PC-9 (cell line): ENCODE measurements around the gene SUGCT. TPM values are rescaled to one million over a fixed set of nuclear protein-coding genes. Genes with fewer than 3 reads are reported as not detected.

Source experiments
- BruUV-seq: library from RNA; stranded (reverse); fragments of 400-500 nt; replicated peaks from 2 replicates; lab custom pipeline; 2021; lab: Mats Ljungman, UMichigan
- CTCF ChIA-PET: fragments of 300-600 bp; sonication (Branson Sonifier 250); formaldehyde crosslinking; loops from one replicate; lab custom pipeline; 2022; ENCODE audit warnings: antibody characterized with exemption; lab: Charles Lee
- POLR2A ChIA-PET: fragments of 300-600 bp; sonication (Branson Sonifier 250); formaldehyde crosslinking; loops from one replicate; lab custom pipeline; 2022; ENCODE audit warnings: antibody characterized with exemption; ENCODE audit not compliant: unreplicated experiment; lab: Charles Lee
- DNase-seq, 2 experiments: peaks; one replicate each; pipeline versions ENCODE4 v3.0.0 to v3.0.0-alpha.2; 2015 to 2022; ENCODE audit warnings: mixed read lengths in 1 of 2
- H2AFZ ChIP-seq: fragments of 200-600 bp; sonication (generic); 2 replicates; pipeline ENCODE4 v1.8.1; 2017; ENCODE audit warnings: antibody characterized with exemption
- H3F3A ChIP-seq: fragments of 200-600 bp; sonication (generic); 2 replicates; pipeline ENCODE4 v1.8.1; 2017; ENCODE audit warnings: antibody characterized with exemption, mild to moderate bottlenecking, low read depth; ENCODE audit not compliant: insufficient read depth
- H3K27ac ChIP-seq: fragments of 200-600 bp; sonication (generic); 2 replicates; pipeline ENCODE4 v1.6.1; 2016; ENCODE audit warnings: mixed run types
- H3K27me3 ChIP-seq: fragments of 200-600 bp; sonication (generic); 2 replicates; pipeline ENCODE4 v1.6.1; 2016; ENCODE audit warnings: low read depth, mixed run types; ENCODE audit not compliant: insufficient read depth
- H3K36me3 ChIP-seq: fragments of 200-600 bp; sonication (generic); 2 replicates; pipeline ENCODE4 v1.6.1; 2016; ENCODE audit warnings: low read depth, mixed run types
- H3K4me1 ChIP-seq: fragments of 200-600 bp; sonication (generic); replicated peaks from 2 replicates; pipeline ENCODE4 v1.6.1; 2016; ENCODE audit warnings: mixed run types; ENCODE audit not compliant: insufficient read depth
- H3K4me2 ChIP-seq: fragments of 200-600 bp; sonication (generic); 2 replicates; pipeline ENCODE4 v1.6.1; 2017; ENCODE audit warnings: mixed run types
- H3K4me3 ChIP-seq: fragments of 200-600 bp; sonication (generic); 2 replicates; pipeline ENCODE4 v1.6.1; 2016; ENCODE audit warnings: mixed run types
- H3K79me2 ChIP-seq: fragments of 200-600 bp; sonication (generic); 2 replicates; pipeline ENCODE4 v1.6.1; 2017; ENCODE audit warnings: low read depth, mixed run types
- H3K9me2 ChIP-seq: fragments of 200-600 bp; sonication (generic); 2 replicates; pipeline ENCODE4 v1.8.1; 2017; ENCODE audit warnings: mild to moderate bottlenecking; ENCODE audit not compliant: insufficient read depth
- H3K9me3 ChIP-seq: fragments of 200-600 bp; sonication (generic); 2 replicates; pipeline ENCODE4 v1.8.1; 2016; ENCODE audit warnings: low read depth; ENCODE audit not compliant: insufficient read depth
- H4K20me1 ChIP-seq: fragments of 200-600 bp; sonication (generic); 2 replicates; pipeline ENCODE4 v1.8.1; 2017; ENCODE audit not compliant: insufficient read depth
- EZH2 ChIP-seq: fragments of 200-600 bp; sonication (generic); IDR thresholded peaks from 2 replicates; pipeline ENCODE4 v1.8.0; 2017; ENCODE audit warnings: antibody characterized with exemption, low read depth
- intact Hi-C: fragments of 100-400 bp; cut with micrococcal nuclease; formaldehyde crosslinking; loops from one replicate; pipeline ENCODE4 v1.10.0; 2022; ENCODE audit not compliant: unreplicated experiment
- total RNA-seq: library from RNA; stranded (reverse); gene quantifications from 2 replicates; pipeline ENCODE4 v1.2.3, GENCODE V29; 2021
- TF ChIP-seq, protein P1 (sequence below): fragments of 200-600 bp; sonication (generic); conservative IDR thresholded peaks from 2 replicates; pipeline ENCODE4 v1.6.1; 2017; ENCODE audit warnings: mixed run types, antibody characterized with exemption, mild to moderate bottlenecking, moderate library complexity

The SUGCT gene
- total RNA-seq, 1 experiment from 2014 or later: 3.5 TPM

- H3K36me3 ChIP-seq: no peaks in the 10 kb centered on the region
- H3K79me2 ChIP-seq: no peaks in the 10 kb centered on the region
- no peaks in the 10 kb centered on the region for H3K9me2 ChIP-seq
- no peak overlapping the region for H3K4me3 ChIP-seq
- ChIA-PET CTCF (interaction anchor here (0.5 kb wide), 1 partner anchor 403 kb away, joined by 4 read pairs; no protein-coding TSS in a partner anchor), POLR2A (interaction anchor here (0.7 kb wide), 1 partner anchor 124 kb away, joined by 4 read pairs; no protein-coding TSS in a partner anchor)
- H3K9me3 ChIP-seq: no peaks in the 10 kb centered on the region
- H3K4me2 ChIP-seq: no peak overlapping the region
- peaks cover 11% of the 10 kb centered on the region for H3K4me1 ChIP-seq
- BruUV-seq: no TSS peak
- no peaks in the 10 kb centered on the region for H3K27me3 ChIP-seq
- TF ChIP-seq, protein P1, sequence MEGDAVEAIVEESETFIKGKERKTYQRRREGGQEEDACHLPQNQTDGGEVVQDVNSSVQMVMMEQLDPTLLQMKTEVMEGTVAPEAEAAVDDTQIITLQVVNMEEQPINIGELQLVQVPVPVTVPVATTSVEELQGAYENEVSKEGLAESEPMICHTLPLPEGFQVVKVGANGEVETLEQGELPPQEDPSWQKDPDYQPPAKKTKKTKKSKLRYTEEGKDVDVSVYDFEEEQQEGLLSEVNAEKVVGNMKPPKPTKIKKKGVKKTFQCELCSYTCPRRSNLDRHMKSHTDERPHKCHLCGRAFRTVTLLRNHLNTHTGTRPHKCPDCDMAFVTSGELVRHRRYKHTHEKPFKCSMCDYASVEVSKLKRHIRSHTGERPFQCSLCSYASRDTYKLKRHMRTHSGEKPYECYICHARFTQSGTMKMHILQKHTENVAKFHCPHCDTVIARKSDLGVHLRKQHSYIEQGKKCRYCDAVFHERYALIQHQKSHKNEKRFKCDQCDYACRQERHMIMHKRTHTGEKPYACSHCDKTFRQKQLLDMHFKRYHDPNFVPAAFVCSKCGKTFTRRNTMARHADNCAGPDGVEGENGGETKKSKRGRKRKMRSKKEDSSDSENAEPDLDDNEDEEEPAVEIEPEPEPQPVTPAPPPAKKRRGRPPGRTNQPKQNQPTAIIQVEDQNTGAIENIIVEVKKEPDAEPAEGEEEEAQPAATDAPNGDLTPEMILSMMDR: no peak
- TF ChIP-seq EZH2: no peak
- no peaks in the 10 kb centered on the region for H3F3A ChIP-seq
- no peaks in the 10 kb centered on the region for H4K20me1 ChIP-seq
- H2AFZ ChIP-seq: no peak overlapping the region
- DNase-seq: peak in 1 of 2 experiments; percentile 61
- H3K27ac ChIP-seq: no peak overlapping the region
- intact Hi-C loops: no loop called here
Measured at GRCh38 chr7:40826411-40827221, 691.8 kb downstream of the SUGCT start.

- Histone ChIP-seq H3K9me2 (no peaks in the 10 kb centered on the region), H3K27ac (no peak overlapping the region), H3K36me3 (no peaks in the 10 kb centered on the region), H3K9me3 (no peaks in the 10 kb centered on the region), H3F3A (no peaks in the 10 kb centered on the region), H3K4me1 (peaks cover 11% of the 10 kb centered on the region), H3K4me2 (no peak overlapping the region), H3K79me2 (no peaks in the 10 kb centered on the region), H3K4me3 (no peak overlapping the region), H3K27me3 (no peaks in the 10 kb centered on the region), H4K20me1 (no peaks in the 10 kb centered on the region), H2AFZ (no peak overlapping the region)
- TF ChIP-seq, protein P1: no peak
- TF ChIP-seq EZH2: no peak
- no TSS peak for BruUV-seq
- CTCF ChIA-PET: interaction anchor here (0.5 kb wide), 1 partner anchor 402 kb away, joined by 4 read pairs; no protein-coding TSS in a partner anchor
- no peak for DNase-seq
- POLR2A ChIA-PET: no interaction called here
- intact Hi-C loops: no loop called here
Measured at GRCh38 chr7:40827222-40828085, 692.6 kb downstream of the SUGCT start.
